Measurements from ENCODE around the gene SLC6A18.

The SLC6A18 gene

DNA sequence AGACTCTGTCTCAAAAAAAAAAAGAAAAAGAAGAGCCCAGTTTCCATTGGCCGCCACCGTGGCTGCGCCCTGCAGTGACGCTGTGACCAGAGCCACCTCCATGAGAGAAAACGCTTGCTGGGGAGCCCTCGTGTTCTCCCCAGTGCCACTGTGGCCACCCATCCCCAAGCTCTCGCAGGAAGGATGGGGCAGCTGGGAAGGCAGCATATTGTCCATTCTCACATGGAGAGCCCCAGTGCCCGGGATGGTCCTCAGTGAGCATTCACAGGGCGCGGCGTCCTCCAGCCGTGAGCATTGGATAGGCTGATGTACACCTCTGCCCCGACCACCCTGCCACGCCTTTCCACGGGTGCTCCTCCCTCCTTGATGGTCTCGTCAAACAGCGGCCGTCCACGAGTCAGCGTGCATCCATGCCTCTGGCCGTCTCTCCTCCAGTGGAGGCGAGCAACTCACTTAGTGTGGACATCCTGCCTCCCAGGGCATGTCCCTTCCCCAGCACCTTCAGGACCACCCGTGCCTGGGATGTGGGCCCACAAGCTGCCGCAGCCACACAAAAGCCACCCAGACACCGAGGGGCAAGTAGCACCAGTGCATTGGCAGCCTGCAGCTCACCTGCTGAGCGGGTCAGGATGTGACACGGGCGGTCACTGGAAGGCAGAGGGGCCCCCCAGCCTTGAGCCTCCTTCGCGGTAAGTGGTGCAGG lies 47.2 kb upstream of the SLC6A18 start:
- no peak overlapping the region for H3K4me3 ChIP-seq (ENCODE audit: low read length)
- TF ChIP-seq, protein P1, sequence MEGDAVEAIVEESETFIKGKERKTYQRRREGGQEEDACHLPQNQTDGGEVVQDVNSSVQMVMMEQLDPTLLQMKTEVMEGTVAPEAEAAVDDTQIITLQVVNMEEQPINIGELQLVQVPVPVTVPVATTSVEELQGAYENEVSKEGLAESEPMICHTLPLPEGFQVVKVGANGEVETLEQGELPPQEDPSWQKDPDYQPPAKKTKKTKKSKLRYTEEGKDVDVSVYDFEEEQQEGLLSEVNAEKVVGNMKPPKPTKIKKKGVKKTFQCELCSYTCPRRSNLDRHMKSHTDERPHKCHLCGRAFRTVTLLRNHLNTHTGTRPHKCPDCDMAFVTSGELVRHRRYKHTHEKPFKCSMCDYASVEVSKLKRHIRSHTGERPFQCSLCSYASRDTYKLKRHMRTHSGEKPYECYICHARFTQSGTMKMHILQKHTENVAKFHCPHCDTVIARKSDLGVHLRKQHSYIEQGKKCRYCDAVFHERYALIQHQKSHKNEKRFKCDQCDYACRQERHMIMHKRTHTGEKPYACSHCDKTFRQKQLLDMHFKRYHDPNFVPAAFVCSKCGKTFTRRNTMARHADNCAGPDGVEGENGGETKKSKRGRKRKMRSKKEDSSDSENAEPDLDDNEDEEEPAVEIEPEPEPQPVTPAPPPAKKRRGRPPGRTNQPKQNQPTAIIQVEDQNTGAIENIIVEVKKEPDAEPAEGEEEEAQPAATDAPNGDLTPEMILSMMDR (IDR thresholded peaks at IDR 0.05; ENCODE audit: low read depth, low read length, poor library complexity, severe bottlenecking): no peak
- TF ChIP-seq EZH2phosphoT487 (IDR thresholded peaks at IDR 0.05; ENCODE audit: borderline replicate concordance, low read length): no peak
- no peak overlapping the region for H3K27ac ChIP-seq (ENCODE audit: low read depth, low read length)

DNA sequence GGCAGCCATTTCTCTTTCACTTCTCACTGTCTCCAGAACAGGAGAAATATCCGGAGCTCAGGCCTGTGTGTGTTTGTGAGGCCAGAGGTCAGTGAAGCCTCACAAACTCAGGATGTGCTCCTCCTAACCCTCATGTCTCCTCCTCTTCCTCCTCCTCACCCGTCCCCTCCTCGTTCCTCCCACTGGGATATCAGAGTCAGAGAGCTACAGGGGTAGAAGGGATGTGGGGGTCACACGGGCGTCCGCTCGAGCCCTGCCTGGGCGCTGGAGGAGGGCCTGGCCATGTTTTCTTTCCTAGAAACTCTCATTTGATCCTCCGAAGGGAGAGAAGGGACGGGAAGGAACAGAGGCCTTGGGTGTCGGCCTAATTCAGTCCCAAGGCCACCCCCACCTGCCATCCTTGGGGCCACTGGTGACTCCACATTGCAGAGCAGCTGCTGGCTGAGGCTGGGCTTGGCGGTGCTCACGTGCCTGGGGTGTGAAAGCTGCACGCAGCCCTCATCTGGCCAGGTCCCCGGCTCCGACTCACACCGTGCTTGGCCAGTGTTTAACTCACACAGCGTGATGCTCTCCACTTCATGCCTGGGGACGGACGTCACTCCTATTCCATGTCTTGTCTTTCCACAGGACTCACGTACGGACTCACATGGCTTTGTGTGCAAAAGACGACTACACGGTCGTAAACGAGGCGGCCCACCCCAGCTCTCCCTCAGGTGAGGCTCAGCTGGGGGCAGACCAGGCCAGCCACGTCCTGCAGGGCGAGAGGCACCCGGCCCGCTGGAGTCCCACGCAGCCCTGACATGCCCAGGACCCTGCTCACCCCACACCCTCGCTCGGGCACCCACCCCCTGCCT lies 46.4 kb upstream of the SLC6A18 start:
- Histone ChIP-seq H3K9me3 (ENCODE audit: control insufficient read depth, insufficient read depth, low read length) (no peaks in the 10 kb centered on the region), H4K20me1 (ENCODE audit: control insufficient read depth, insufficient read depth, low read depth, low read length) (no peaks in the 10 kb centered on the region), H3K79me2 (ENCODE audit: control insufficient read depth, low read length) (no peaks in the 10 kb centered on the region), H3K27ac (ENCODE audit: low read depth, low read length) (no peak overlapping the region), H3F3A (ENCODE audit: control insufficient read depth, insufficient read depth) (no peaks in the 10 kb centered on the region), H3K4me1 (ENCODE audit: control insufficient read depth, low read length) (no peaks in the 10 kb centered on the region), H3K9me2 (replicated peaks; ENCODE audit: control insufficient read depth, low read length) (no peaks in the 10 kb centered on the region), H3K36me3 (ENCODE audit: control insufficient read depth, low read length) (no peaks in the 10 kb centered on the region), H3K27me3 (ENCODE audit: control insufficient read depth, low read length) (no peaks in the 10 kb centered on the region), H3K4me3 (ENCODE audit: low read length) (no peak overlapping the region), H3K4me2 (ENCODE audit: low read length) (no peak overlapping the region)
- TF ChIP-seq, protein P1 (IDR thresholded peaks at IDR 0.05; ENCODE audit: low read depth, low read length, poor library complexity, severe bottlenecking): no peak
- TF ChIP-seq EZH2phosphoT487 (IDR thresholded peaks at IDR 0.05; ENCODE audit: borderline replicate concordance, low read length): no peak

More for the DNA sequence above, 47.2 kb upstream of the SLC6A18 start:
- no peaks in the 10 kb centered on the region for H3K4me1 ChIP-seq (ENCODE audit: control insufficient read depth, low read length)
- H3K79me2 ChIP-seq (ENCODE audit: control insufficient read depth, low read length): no peaks in the 10 kb centered on the region
- H3K9me3 ChIP-seq (ENCODE audit: control insufficient read depth, insufficient read depth, low read length): no peaks in the 10 kb centered on the region
- H3K36me3 ChIP-seq (ENCODE audit: control insufficient read depth, low read length): no peaks in the 10 kb centered on the region
- H3K27me3 ChIP-seq (ENCODE audit: control insufficient read depth, low read length): no peaks in the 10 kb centered on the region
- no peaks in the 10 kb centered on the region for H4K20me1 ChIP-seq (ENCODE audit: control insufficient read depth, insufficient read depth, low read depth, low read length)
- no peak overlapping the region for H3K4me2 ChIP-seq (ENCODE audit: low read length)
- no peaks in the 10 kb centered on the region for H3F3A ChIP-seq (ENCODE audit: control insufficient read depth, insufficient read depth)
- no peaks in the 10 kb centered on the region for H3K9me2 ChIP-seq (replicated peaks; ENCODE audit: control insufficient read depth, low read length)

DNA sequence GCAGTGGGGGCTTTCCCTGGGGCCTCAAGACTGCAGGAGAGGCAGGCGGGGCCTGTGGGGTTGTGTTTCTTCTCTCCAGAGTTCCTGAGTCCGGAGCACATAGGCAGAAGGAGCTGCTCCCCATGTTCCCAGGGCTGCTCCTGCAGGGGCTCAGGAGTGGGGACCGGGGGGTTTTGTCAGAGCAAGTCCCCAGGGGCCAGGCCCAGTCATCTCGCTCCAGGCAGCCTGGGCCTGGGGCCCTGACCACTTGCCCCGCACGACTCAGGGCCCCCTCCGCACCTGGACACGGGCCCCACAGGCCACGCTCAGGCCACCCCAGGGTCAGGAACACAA lies 45.8 kb upstream of the SLC6A18 start:
- Histone ChIP-seq H3K4me2 (ENCODE audit: low read length) (no peak overlapping the region), H3K9me3 (ENCODE audit: control insufficient read depth, insufficient read depth, low read length) (no peaks in the 10 kb centered on the region), H3K4me3 (ENCODE audit: low read length) (no peak overlapping the region), H3K27me3 (ENCODE audit: control insufficient read depth, low read length) (no peaks in the 10 kb centered on the region), H3K9me2 (replicated peaks; ENCODE audit: control insufficient read depth, low read length) (no peaks in the 10 kb centered on the region), H3K27ac (ENCODE audit: low read depth, low read length) (no peak overlapping the region), H3K4me1 (ENCODE audit: control insufficient read depth, low read length) (no peaks in the 10 kb centered on the region), H4K20me1 (ENCODE audit: control insufficient read depth, insufficient read depth, low read depth, low read length) (no peaks in the 10 kb centered on the region), H3K79me2 (ENCODE audit: control insufficient read depth, low read length) (no peaks in the 10 kb centered on the region), H3K36me3 (ENCODE audit: control insufficient read depth, low read length) (no peaks in the 10 kb centered on the region), H3F3A (ENCODE audit: control insufficient read depth, insufficient read depth) (no peaks in the 10 kb centered on the region)
- no peak for TF ChIP-seq EZH2phosphoT487 (IDR thresholded peaks at IDR 0.05; ENCODE audit: borderline replicate concordance, low read length)

DNA sequence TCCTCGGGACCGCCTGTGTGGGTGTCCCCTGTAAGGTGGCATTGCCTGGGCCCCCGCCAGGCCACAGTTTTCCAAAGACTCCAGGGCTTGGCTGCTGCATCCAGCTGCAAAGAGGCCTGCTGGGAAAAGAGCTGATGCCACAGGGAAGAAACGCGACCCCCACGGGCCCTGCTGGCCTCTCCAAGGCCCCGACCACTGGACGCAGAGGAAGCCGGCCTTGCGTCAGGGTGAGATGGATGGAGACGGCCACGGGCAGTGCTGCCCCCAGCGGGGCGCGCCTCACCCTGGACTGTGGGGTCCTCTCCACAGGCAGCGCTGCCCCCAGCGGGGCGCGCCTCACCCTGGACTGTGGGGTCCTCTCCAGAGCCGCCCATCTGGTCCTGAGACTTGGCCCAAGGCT lies 45.1 kb upstream of the SLC6A18 start:
- Histone ChIP-seq H3K4me1 (ENCODE audit: control insufficient read depth, low read length) (no peaks in the 10 kb centered on the region), H3K9me3 (ENCODE audit: control insufficient read depth, insufficient read depth, low read length) (no peaks in the 10 kb centered on the region), H3K4me3 (ENCODE audit: low read length) (no peak overlapping the region), H3K27ac (ENCODE audit: low read depth, low read length) (no peak overlapping the region), H3K27me3 (ENCODE audit: control insufficient read depth, low read length) (no peaks in the 10 kb centered on the region), H4K20me1 (ENCODE audit: control insufficient read depth, insufficient read depth, low read depth, low read length) (no peaks in the 10 kb centered on the region), H3K9me2 (replicated peaks; ENCODE audit: control insufficient read depth, low read length) (no peaks in the 10 kb centered on the region), H3K79me2 (ENCODE audit: control insufficient read depth, low read length) (no peaks in the 10 kb centered on the region), H3K4me2 (ENCODE audit: low read length) (no peak overlapping the region), H3K36me3 (ENCODE audit: control insufficient read depth, low read length) (no peaks in the 10 kb centered on the region), H3F3A (ENCODE audit: control insufficient read depth, insufficient read depth) (no peaks in the 10 kb centered on the region)
- TF ChIP-seq EZH2phosphoT487 (IDR thresholded peaks at IDR 0.05; ENCODE audit: borderline replicate concordance, low read length): no peak
- TF ChIP-seq, protein P1 (IDR thresholded peaks at IDR 0.05; ENCODE audit: low read depth, low read length, poor library complexity, severe bottlenecking): no peak
